ENCODE data around the gene OR1K1. TPM values are rescaled to one million over a fixed set of nuclear protein-coding genes. Genes with fewer than 3 reads are reported as not detected.

The OR1K1 gene
- total and polyA plus RNA-seq, 8 donors, result not detected

DNA sequence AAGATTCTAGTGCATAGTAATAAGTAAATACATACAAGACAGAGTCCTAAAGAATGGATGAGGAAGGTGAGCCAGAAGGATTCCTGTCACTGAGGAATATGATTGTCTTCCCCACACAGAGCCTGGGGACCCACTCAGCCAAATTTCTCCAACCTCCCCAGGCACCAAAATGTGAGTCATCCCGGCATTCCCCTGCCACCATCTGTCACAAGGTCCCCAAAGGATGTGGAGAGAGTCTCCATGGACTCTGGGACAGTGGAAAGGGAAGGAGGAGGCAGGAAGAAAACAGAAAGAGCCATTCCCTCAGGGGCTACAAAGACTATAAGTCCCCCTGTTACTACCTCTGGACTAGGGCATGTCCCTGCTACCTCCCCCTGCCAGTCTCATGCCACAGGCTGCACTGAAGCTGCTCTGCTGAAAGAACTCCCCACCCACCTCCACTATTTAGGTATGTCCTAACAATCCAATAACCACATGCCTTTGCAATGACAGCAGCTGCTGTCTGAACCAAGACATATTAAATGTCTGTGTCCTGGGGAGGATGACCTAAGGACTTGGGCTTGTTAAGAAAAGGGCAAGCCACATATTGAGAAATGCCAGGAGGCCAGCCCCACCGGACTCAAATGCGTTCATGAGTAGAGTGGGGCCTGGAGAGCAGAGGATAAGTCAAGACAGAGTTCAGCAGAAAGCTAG lies 21.8 kb upstream of the OR1K1 start:
- H3K4me3 ChIP-seq, result no peak overlapping the region
- no peak for DNase-seq
- H3K27ac ChIP-seq, result no peak overlapping the region
- 74 to 89% (median 83%) methylated on average over 3 of the region's 3 CpGs for WGBS, 5 donors
- no peaks in the 10 kb centered on the region for H3K36me3 ChIP-seq
- H3K9me3 ChIP-seq, result peaks cover 0 to 13% (median 2%) of the 10 kb centered on the region in 4 donors
- intact Hi-C loops (cut with DNase I; ENCODE audit: low total_unique reads), result no loop called here
- no peaks in the 10 kb centered on the region for H3K27me3 ChIP-seq
- no peaks in the 10 kb centered on the region for H3K4me1 ChIP-seq
- no peak for TF ChIP-seq EP300 (IDR thresholded peaks at IDR 0.05)
- TF ChIP-seq POLR2AphosphoS5 (IDR thresholded peaks at IDR 0.05), result no peak
- TF ChIP-seq POLR2A (IDR thresholded peaks at IDR 0.05), result no peak
- TF ChIP-seq, protein P1, sequence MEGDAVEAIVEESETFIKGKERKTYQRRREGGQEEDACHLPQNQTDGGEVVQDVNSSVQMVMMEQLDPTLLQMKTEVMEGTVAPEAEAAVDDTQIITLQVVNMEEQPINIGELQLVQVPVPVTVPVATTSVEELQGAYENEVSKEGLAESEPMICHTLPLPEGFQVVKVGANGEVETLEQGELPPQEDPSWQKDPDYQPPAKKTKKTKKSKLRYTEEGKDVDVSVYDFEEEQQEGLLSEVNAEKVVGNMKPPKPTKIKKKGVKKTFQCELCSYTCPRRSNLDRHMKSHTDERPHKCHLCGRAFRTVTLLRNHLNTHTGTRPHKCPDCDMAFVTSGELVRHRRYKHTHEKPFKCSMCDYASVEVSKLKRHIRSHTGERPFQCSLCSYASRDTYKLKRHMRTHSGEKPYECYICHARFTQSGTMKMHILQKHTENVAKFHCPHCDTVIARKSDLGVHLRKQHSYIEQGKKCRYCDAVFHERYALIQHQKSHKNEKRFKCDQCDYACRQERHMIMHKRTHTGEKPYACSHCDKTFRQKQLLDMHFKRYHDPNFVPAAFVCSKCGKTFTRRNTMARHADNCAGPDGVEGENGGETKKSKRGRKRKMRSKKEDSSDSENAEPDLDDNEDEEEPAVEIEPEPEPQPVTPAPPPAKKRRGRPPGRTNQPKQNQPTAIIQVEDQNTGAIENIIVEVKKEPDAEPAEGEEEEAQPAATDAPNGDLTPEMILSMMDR (IDR thresholded peaks at IDR 0.05), result no peak

DNA sequence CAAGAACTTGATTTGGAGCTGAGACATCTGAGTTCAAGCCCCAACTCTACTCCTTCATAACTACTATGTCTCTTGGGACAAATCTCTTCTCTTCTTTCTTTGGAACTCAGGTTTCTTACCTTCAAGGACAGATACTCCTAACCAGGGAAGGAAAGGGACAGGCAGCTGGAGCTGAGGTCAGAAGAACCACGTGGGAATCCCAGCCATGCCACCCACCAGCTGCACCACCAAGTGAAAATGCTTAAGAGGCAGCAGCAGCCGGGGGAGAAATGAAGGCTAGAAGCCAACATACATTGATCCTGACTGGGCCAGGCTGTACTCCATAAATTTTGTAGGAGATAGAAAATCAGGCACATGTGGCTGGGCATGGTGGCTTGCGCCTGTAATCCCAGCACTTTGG lies 20.7 kb upstream of the OR1K1 start:
- H3K27ac ChIP-seq, result no peak overlapping the region
- no peaks in the 10 kb centered on the region for H3K36me3 ChIP-seq
- TF ChIP-seq POLR2A (IDR thresholded peaks at IDR 0.05), result no peak
- TF ChIP-seq POLR2AphosphoS5 (IDR thresholded peaks at IDR 0.05), result no peak
- TF ChIP-seq, protein P1 (IDR thresholded peaks at IDR 0.05), result no peak
- TF ChIP-seq EP300 (IDR thresholded peaks at IDR 0.05), result no peak
- no peaks in the 10 kb centered on the region for H3K27me3 ChIP-seq
- DNase-seq, result no peak
- 80 to 89% (median 84%) methylated on average over 3 of the region's 3 CpGs for WGBS, 5 donors
- H3K4me1 ChIP-seq, result no peaks in the 10 kb centered on the region
- intact Hi-C loops (cut with DNase I; ENCODE audit: low total_unique reads), result no loop called here
- H3K9me3 ChIP-seq, result peaks cover 0 to 2% (median 0%) of the 10 kb centered on the region in 4 donors
- H3K4me3 ChIP-seq, result no peak overlapping the region

DNA sequence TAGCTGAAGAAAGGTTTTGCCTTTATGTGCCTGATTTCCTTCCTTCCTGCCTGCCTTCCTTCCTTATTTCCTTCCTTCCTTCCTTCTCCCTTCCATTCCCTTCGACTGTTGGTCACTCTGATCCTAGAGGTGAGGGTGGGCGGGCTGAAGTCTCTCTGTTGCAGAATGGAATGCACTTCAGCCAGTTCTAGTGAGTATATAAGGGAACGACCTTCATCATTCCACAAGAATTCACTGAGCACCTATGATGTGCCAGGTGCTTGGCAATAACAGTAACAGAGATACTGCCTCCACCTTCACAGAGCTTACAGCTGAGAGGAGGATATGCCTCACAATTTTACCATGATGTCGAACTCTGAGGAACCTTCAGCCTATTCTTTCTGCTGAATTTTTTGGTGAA lies 19.9 kb upstream of the OR1K1 start:
- no peak overlapping the region for H3K4me3 ChIP-seq
- no peaks in the 10 kb centered on the region for H3K4me1 ChIP-seq
- H3K36me3 ChIP-seq, result no peaks in the 10 kb centered on the region
- H3K9me3 ChIP-seq, result no peaks in the 10 kb centered on the region
- TF ChIP-seq POLR2A (IDR thresholded peaks at IDR 0.05) (no peak), EP300 (IDR thresholded peaks at IDR 0.05) (no peak), POLR2AphosphoS5 (IDR thresholded peaks at IDR 0.05) (no peak)
- TF ChIP-seq, protein P1 (IDR thresholded peaks at IDR 0.05), result no peak
- WGBS, 5 donors, result 62 to 80% (median 63%) methylated on average over 4 of the region's 4 CpGs
- H3K27ac ChIP-seq, result no peak overlapping the region
- H3K27me3 ChIP-seq, result no peaks in the 10 kb centered on the region
- DNase-seq, result no peak
- intact Hi-C loops (cut with DNase I; ENCODE audit: low total_unique reads), result no loop called here

DNA sequence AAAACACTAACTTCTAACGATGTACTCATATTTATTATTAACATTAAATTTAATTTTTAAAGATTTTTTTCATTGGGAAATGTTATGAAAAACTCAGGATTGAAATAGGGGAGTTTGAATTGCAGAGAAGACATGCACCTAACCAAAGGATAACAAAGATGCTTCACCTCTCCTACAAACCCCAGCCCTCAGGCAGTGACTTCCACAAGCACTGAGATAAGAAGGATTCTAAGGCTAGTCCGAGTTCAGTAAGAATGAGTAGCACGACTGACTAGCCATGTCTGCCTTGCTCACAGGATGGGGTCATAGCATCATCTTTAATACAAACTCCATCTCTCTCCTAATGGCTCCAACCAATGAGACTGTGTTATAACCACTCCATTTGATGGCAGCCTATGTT lies 18.3 kb upstream of the OR1K1 start:
- DNase-seq, result no peak
- TF ChIP-seq POLR2AphosphoS5 (IDR thresholded peaks at IDR 0.05), result no peak
- no peak for TF ChIP-seq POLR2A (IDR thresholded peaks at IDR 0.05)
- no peak for TF ChIP-seq EP300 (IDR thresholded peaks at IDR 0.05)
- TF ChIP-seq, protein P1 (IDR thresholded peaks at IDR 0.05), result no peak
- H3K27ac ChIP-seq, result no peak overlapping the region
- no peaks in the 10 kb centered on the region for H3K9me3 ChIP-seq
- no peaks in the 10 kb centered on the region for H3K27me3 ChIP-seq
- no peaks in the 10 kb centered on the region for H3K36me3 ChIP-seq
- no peak overlapping the region for H3K4me3 ChIP-seq
- no peaks in the 10 kb centered on the region for H3K4me1 ChIP-seq
- 54 to 69% (median 58%) methylated on average over 3 of the region's 3 CpGs for whole genome bisulfite sequencing, 5 donors
- intact Hi-C loops (cut with DNase I; ENCODE audit: low total_unique reads), result no loop called here
